SJSA1 (cell line): ENCODE data around the gene METTL26. TPM values are rescaled to one million over a fixed set of nuclear protein-coding genes. Genes with fewer than 3 reads are reported as not detected.
"Not testable (repeated sequence)": the region's sequence is repeated elsewhere in the genome, so short reads cannot be mapped to it uniquely, and the experiment has no call there.

Source experiments
- DNase-seq, 2 experiments: peaks; one replicate each; pipeline ENCODE4 v3.0.0-alpha.2; 2015 to 2020; ENCODE audit warnings: low spot score in 2 of 2, low read depth in 1 of 2
- H3K27ac ChIP-seq: fragments of 250-450 bp; sonication (Bioruptor Pico); 2 replicates; pipeline ENCODE4 v1.5.1; 2020; ENCODE audit warnings: mild to moderate bottlenecking, moderate library complexity
- H3K27me3 ChIP-seq: fragments of 250-450 bp; sonication (Bioruptor Pico); replicated peaks from 2 replicates; pipeline ENCODE4 v1.5.1; 2020; ENCODE audit warnings: mild to moderate bottlenecking, moderate library complexity
- H3K36me3 ChIP-seq: fragments of 250-450 bp; sonication (Bioruptor Pico); 2 replicates; pipeline ENCODE4 v1.5.1; 2020; ENCODE audit warnings: mild to moderate bottlenecking
- H3K4me1 ChIP-seq: fragments of 250-450 bp; sonication (Bioruptor Pico); replicated peaks from 2 replicates; pipeline ENCODE4 v1.6.1; 2021; ENCODE audit warnings: mild to moderate bottlenecking
- H3K4me3 ChIP-seq: fragments of 250-450 bp; sonication (Bioruptor Pico); 2 replicates; pipeline ENCODE4 v1.5.1; 2020; ENCODE audit warnings: mild to moderate bottlenecking
- H3K9me3 ChIP-seq: fragments of 250-450 bp; sonication (Bioruptor Pico); replicated peaks from 2 replicates; pipeline ENCODE4 v1.5.1; 2020; ENCODE audit warnings: mild to moderate bottlenecking
- total RNA-seq: library from RNA; depleted of rRNA; stranded (reverse); fragments of >200 nt; shearing (Covaris generic); gene quantifications from 2 replicates; pipeline ENCODE4 v1.2.3, GENCODE V29; 2014

Gene METTL26
- total RNA-seq, 1 experiment from 2014 or later: 73.1 TPM

DNA sequence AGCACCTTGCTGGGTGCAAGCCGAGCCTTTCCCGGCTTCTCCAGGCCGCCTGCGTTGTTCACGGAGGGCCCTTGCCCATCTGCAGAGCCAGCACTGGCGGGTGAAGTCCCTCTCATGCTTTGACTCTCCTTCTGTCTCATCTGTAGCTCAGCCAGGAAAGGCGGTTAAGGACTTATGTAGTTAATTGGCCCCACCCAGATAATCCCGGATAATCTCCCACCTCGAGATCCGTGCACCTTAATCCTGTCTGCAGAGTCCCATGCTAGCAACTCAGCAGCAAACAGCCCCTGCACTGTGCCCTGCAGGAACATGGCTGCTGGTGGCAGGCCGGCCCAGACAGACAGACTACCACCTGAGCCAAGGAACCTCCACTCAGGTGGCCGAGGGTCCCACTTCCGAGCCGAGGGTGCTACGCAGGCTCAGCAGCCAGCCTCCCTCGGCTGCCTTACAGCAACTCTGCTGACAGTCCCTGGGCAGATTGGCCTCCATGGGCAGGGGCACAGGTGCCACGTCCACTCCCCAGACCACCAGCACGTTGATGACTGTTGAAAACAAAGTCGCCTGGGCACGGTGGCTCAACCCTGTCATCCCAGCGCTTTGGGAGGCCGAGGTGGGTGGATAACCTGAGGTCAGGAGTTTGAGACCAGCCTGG is 29.3 kb downstream of the METTL26 start:
- Histone ChIP-seq H3K4me3 (no peak overlapping the region), H3K36me3 (no peaks in the 10 kb centered on the region), H3K4me1 (no peaks in the 10 kb centered on the region), H3K27me3 (no peaks in the 10 kb centered on the region), H3K27ac (no peak overlapping the region), H3K9me3 (no peaks in the 10 kb centered on the region)
- no peak for DNase-seq

DNA sequence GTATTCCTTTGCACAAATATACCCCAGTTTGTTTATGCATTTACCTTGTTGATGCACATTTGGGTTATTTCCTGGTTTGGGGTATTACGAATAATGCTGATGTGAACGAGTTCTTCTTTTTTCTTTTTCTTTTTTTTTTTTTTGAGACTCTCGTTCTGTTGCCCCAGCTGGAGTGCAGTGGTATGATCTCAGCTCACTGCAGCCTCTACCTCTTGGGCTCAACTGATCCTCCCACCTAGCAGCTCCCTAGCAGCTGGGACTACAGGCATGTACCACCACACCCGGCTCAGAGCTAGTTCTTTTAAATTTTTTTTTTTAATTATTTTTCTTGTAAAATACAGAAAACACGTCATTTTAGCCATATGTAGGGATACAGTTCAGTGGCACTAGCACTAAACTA is 32.2 kb downstream of the METTL26 start:
- Histone ChIP-seq H3K27me3 (no peaks in the 10 kb centered on the region), H3K4me3 (no peak overlapping the region), H3K4me1 (no peaks in the 10 kb centered on the region), H3K9me3 (no peaks in the 10 kb centered on the region), H3K27ac (no peak overlapping the region), H3K36me3 (peaks cover 2% of the 10 kb centered on the region; the same call in 1 of the 2 replicates)
- DNase-seq: no peak

DNA sequence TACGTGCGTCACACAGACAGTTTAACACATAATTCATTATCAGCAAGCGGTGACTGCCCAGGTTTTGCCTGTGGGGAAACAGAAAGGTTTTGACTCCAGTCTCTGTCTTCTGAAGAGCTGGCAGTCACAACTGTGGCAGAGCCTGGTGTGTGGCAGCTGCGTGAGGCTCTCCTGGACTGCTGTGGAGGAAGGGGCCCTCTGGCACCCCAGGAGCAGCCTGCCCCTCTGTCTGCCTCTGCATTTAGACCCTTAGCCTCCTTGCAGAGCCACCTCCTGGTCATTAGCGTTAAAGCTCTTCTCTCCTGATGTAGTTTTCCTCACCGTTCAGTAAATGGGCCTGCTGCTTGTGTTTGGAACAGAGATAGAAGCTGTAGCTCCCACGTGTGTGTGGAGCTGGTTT is 35.3 kb downstream of the METTL26 start:
- Histone ChIP-seq H3K36me3 (peaks cover 5% of the 10 kb centered on the region; the same call in 1 of the 2 replicates), H3K27ac (no peak overlapping the region)
- DNase-seq: no peak

DNA sequence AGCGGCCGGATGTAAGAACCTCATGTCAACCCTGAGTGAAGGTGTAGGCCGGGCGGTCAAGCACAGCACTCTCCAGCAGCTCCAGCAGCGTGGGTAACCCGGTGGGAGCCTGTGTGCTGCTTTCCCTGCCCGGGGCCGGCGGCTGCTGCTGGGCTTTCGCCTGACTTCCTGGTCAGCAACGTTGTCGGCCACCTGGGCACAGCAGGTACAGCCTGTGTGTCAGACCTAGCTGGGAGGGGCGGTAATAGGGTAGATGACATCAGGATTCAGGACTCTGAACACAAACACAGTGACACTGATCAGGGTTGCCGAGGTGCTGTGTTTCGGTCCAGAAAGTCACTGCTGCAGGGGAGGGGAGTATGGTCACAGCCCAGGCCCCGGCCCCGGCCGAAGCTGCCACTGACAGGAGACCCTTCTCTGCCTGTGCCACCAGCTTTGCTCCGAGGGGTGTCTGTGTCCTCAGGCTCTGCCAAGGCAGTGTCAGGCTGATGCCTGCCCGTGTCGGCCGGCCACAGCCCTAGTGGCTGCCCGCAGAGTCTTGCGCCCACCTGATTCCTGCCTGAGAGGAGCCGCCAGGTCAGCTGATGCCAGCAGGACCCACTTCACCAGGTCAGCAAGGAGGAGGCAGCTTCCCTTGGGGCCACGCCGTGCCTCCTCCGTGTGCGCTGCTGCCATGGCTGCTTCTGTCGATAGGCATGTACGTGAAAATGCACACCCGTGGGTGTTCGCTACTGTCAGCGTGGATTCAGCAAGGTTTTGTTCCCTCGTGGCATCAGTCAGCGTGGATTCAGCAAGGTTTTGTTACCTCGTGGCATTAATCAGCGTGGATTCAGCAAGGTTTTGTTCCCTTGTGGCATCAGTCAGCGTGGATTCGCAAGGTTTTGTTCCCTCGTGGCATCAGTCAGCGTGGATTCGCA is 37.0 kb downstream of the METTL26 start:
- Histone ChIP-seq H3K36me3 (peaks cover 5% of the 10 kb centered on the region; the same call in 1 of the 2 replicates), H3K4me3 (no peak overlapping the region), H3K27me3 (no peaks in the 10 kb centered on the region), H3K9me3 (no peaks in the 10 kb centered on the region), H3K27ac (no peak overlapping the region), H3K4me1 (no peaks in the 10 kb centered on the region)
- no peak for DNase-seq

More for the DNA sequence above, 35.3 kb downstream of the METTL26 start:
- H3K9me3 ChIP-seq: no peaks in the 10 kb centered on the region
- no peaks in the 10 kb centered on the region for H3K4me1 ChIP-seq
- no peak overlapping the region for H3K4me3 ChIP-seq
- H3K27me3 ChIP-seq: no peaks in the 10 kb centered on the region

DNA sequence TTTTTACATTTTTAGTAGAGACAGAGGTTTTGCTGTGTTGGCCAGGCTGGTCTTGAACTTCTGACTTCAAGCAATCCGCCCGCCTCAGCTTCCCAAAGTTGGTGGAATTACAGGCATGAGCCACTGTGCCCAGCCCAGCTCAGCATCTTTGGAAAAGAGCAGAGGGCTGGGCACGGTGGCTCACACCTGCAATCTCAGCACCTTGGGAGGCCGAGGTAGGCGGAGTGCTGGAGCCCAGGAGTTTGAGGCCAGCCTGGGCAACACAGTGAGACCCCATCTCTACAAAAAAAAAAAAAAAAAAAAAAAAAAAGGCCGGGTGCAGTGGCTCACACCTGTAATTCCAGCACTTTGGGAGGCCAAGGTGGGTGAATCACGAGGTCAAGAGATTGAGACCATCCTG is 38.5 kb downstream of the METTL26 start:
- not testable (repeated sequence) for H3K4me1 ChIP-seq, H3K27me3 ChIP-seq, H3K4me3 ChIP-seq, DNase-seq, H3K36me3 ChIP-seq, H3K27ac ChIP-seq, H3K9me3 ChIP-seq

DNA sequence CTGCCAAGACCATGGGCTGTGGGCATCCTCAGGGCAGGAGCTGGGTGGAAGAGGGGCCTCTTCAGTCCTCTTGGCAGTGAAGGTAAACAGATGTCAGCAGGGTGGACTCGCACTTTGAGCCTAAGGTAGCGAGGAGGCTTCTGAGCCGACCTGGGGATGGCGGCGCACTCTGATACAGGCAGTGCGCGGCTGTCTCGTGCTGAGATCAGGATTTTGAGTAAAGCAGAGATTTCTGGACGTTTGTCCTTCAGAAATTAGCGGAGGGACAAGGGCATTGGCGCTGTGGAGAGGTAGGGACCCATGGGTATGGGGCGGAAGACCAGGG is 39.4 kb downstream of the METTL26 start:
- no peaks in the 10 kb centered on the region for H3K27me3 ChIP-seq
- H3K4me1 ChIP-seq: no peaks in the 10 kb centered on the region
- H3K9me3 ChIP-seq: no peaks in the 10 kb centered on the region
- H3K27ac ChIP-seq: no peak overlapping the region
- H3K36me3 ChIP-seq: peaks cover 5% of the 10 kb centered on the region; the same call in 1 of the 2 replicates
- H3K4me3 ChIP-seq: no peak overlapping the region
- DNase-seq: no peak

DNA sequence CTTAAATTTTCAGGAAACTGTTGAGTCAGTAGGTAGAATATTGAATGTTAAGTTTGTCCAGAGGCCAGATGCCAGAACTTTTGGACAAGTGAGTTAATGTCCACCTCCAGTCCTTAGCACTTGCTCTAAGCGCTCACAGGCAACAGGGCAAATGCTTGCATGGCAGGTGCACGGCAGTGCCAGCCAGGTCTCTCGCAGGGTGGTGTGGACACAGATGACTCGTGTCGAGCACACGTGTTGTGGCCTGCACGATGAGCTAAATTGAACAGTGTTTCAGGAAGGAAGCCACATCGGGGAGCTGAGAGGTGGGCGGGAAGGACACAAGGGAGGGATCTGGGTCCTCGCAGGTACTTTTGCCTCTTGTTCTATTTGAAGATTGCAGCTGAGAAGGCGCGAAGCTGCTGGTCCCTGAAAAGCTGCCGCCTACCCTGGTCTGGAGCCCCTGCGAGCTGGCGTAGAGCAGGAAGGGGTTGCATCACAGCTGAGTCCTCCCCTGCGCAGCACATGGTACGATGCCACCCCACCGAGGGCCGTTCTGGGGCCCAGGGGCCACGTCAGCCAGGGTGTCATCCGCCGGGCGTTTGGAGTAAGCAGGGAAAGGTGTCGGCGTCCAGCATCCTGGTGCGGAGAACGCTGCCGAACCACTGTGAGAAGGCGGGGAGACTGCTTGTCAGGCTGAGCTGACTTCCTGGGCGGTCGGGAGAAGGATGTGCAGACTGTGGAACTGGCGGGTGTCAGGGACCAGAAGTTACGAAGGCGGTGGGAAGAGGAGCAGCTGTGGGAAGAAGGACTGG is 40.0 kb downstream of the METTL26 start:
- H3K27ac ChIP-seq: no peak overlapping the region
- peaks cover 2% of the 10 kb centered on the region for H3K4me1 ChIP-seq
- peaks cover 5% of the 10 kb centered on the region; the same call in 1 of the 2 replicates for H3K36me3 ChIP-seq
- no peak overlapping the region for H3K4me3 ChIP-seq
- no peak for DNase-seq
- no peaks in the 10 kb centered on the region for H3K9me3 ChIP-seq
- H3K27me3 ChIP-seq: no peaks in the 10 kb centered on the region

DNA sequence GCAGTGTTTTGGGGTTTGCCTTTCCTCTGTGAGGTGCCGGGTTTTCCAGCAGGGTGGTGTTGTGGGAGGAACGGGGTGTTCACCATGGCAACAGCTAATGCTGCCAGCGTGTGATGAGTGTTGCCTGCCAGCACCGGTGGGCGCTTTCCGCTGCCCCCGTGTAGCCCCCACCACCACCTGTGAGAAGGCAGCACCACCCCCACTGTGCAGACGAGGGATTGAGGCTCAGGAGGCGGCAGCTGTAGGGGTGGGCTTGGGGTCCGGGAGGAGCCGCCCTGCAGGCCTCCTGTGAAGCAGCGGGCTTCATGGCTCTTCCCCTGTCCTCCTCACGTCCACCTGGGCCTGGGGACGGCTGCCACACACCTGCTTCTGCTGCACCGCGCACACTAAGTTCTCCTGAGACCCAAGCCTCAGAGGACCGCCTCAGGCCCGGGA is 41.0 kb downstream of the METTL26 start:
- DNase-seq: no peak

DNA sequence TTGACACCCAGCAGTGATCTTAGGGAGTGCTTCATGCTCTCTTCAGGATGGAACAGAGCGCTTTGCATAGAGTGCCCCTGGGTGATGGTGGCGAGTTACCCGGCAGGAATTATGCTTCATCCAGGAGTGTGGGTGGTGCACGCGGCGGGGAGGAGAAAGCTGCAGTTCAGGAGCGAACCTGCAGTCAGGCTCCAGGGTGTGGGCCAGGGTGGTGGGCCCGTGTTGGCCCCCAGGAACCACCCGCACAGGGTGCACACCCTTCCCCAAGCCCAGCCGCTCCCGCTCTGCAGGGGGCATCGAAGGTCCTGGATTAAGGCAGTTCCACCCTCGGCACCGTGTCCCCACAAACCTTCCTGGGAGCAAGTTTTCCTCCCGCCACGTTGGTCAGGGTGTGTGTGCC is 42.3 kb downstream of the METTL26 start:
- Histone ChIP-seq H3K9me3 (no peaks in the 10 kb centered on the region), H3K4me3 (no peak overlapping the region), H3K27me3 (no peaks in the 10 kb centered on the region), H3K36me3 (peaks cover 13% of the 10 kb centered on the region), H3K27ac (no peak overlapping the region), H3K4me1 (peaks cover 9% of the 10 kb centered on the region)
- DNase-seq: no peak

More for the DNA sequence above, 41.0 kb downstream of the METTL26 start:
- Histone ChIP-seq H3K4me1 (peaks cover 9% of the 10 kb centered on the region), H3K4me3 (no peak overlapping the region), H3K36me3 (peaks cover 8% of the 10 kb centered on the region), H3K27me3 (no peaks in the 10 kb centered on the region), H3K9me3 (no peaks in the 10 kb centered on the region), H3K27ac (no peak overlapping the region)

DNA sequence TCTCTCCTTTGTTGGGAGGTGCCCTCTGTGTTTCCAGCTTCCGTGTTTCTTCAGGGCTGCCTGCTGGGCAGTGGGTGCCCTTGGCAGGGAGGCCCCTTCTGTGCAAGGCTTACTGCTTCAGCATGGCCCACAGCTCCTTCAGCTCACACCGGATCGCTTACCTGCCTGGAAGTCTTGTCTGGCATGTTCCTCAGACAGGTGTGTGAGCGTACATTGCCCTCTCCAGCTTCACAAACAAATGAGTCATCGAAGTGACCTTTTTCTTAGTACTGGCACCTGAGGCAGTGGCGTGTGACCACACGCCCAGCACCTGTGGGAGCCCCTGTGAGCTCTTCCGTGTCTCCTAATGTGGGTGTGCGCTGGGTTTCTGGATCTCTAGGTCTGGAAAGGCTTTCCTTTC is 42.7 kb downstream of the METTL26 start:
- H3K4me1 ChIP-seq: peaks cover 10% of the 10 kb centered on the region
- H3K27me3 ChIP-seq: no peaks in the 10 kb centered on the region
- peaks cover 14% of the 10 kb centered on the region for H3K36me3 ChIP-seq
- no peak overlapping the region for H3K4me3 ChIP-seq
- no peak for DNase-seq
- no peak overlapping the region for H3K27ac ChIP-seq
- no peaks in the 10 kb centered on the region for H3K9me3 ChIP-seq

DNA sequence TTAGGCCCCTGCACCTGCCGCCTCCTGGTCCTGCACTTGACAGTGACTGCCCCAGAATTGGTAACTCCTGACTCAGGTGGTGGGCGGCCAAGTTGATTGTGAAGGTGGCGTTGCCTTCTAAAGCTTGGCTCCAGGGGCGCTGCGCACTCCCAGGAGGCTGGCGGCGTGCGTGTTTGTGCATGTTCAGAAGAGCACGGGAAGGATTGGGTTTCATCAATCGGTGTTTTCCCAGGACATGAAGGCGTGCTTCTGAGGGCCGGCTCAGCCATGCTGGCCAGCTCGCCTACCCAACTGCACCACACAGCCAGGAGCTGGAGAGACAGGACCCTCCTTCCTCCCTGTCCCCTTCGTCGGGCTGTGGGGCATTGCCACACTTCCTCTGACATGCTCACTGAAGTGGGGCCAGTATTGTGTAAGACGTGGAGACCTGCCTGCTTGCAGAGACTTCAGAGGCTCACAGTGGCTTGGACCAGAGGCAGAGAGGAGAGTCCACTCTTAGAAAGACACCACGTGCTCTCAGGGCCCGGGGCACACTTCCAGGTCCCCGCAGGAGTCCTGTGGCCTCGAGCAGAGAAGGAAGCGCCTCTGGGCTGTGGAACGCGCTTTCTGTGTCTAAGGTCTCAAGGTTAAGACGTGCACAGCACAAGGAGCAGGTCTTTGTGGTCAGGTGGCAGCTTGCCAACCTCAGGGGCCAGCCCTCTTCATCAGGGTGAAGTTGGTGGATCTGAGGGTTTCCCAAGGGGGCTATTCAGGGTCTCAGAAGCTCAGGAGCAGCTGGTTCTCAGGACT is 43.4 kb downstream of the METTL26 start:
- no peaks in the 10 kb centered on the region for H3K9me3 ChIP-seq
- no peak overlapping the region for H3K27ac ChIP-seq
- no peaks in the 10 kb centered on the region for H3K27me3 ChIP-seq
- peaks cover 17% of the 10 kb centered on the region for H3K4me1 ChIP-seq
- DNase-seq: no peak
- no peak overlapping the region for H3K4me3 ChIP-seq
- peaks cover 19% of the 10 kb centered on the region for H3K36me3 ChIP-seq

DNA sequence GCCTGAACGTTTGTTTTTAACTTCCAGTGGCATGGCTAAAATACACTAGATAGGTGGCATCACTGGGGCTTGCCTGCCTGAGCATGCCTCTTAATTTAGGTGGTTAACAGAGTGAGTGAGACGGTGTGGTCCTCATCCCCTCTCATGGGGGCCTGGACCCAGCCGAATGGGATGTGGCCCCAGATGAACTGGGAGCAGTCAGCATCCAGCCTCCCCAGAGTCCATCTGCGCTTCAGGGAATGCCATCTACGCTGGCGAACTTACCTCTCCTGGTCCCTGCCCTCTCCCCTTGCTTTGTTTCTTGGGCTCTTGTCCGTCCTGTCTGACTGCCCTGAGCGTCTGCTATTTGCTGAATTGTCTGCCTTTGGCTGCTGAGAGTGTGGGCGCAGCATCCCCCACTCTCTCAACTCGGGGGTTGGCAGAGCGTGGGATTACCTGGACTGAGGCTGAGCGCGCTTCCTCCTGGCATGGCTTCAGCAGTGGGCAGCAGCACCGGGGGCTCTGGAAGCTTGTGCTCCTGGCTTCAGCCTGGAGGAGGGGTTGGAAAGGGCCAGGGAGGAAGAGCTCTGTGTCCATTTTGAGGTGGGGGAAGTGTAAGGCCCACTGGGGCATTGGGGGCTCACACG is 44.1 kb downstream of the METTL26 start:
- H3K9me3 ChIP-seq: no peaks in the 10 kb centered on the region
- no peak overlapping the region for H3K4me3 ChIP-seq
- no peak for DNase-seq
- H3K27ac ChIP-seq: no peak overlapping the region
- peaks cover 19% of the 10 kb centered on the region for H3K36me3 ChIP-seq
- H3K27me3 ChIP-seq: no peaks in the 10 kb centered on the region
- peaks cover 18% of the 10 kb centered on the region for H3K4me1 ChIP-seq

DNA sequence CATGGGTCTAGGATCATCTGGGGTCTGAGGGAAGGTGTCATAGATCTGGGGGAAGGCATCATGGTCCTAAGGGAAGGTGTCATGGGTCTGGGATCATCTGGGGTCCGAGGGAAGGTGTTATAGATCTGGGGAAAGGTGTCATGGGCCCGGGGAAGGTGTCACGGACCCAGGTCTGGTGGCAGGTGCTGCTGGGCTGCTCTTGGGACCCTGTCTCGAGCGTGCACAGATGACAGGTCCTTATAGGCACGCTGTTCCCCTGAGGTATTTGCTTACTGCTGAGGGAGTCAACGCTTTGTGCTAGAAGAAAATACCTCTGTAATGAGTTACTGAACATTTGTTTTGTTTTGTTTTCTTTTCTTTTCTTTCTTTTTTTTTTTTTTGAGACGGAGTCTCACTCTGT is 44.9 kb downstream of the METTL26 start:
- H3K4me3 ChIP-seq: no peak overlapping the region; the same call in 1 of the 2 replicates
- no peaks in the 10 kb centered on the region for H3K9me3 ChIP-seq
- no peak overlapping the region for H3K27ac ChIP-seq
- H3K27me3 ChIP-seq: no peaks in the 10 kb centered on the region
- peaks cover 19% of the 10 kb centered on the region for H3K36me3 ChIP-seq
- H3K4me1 ChIP-seq: peaks cover 19% of the 10 kb centered on the region
- DNase-seq: no peak
